ENCODE data around the gene UQCRC1.

The UQCRC1 gene

GRCh38 chr3:48607519-48607918, 1.9 kb downstream of the UQCRC1 start:
- no peak overlapping the region for H3K4me3 ChIP-seq (ENCODE audit: low read depth, low read length)
- TF ChIP-seq MAX (IDR thresholded peaks at IDR 0.05; ENCODE audit: low read depth, low read length) (no peak), MYC (IDR thresholded peaks at IDR 0.05; ENCODE audit: low read depth, low read length) (no peak), POLR2A (IDR thresholded peaks at IDR 0.05; ENCODE audit: extremely low read depth, insufficient read length) (no peak), CTCF (IDR thresholded peaks at IDR 0.05; ENCODE audit: low read depth, low read length) (no peak)
- peak; percentile 19 for DNase-seq (ENCODE audit: low read depth)

- no peak for DNase-seq (ENCODE audit: low read depth)
- no peak for TF ChIP-seq POLR2A (IDR thresholded peaks at IDR 0.05; ENCODE audit: extremely low read depth, insufficient read length)
- TF ChIP-seq CTCF (IDR thresholded peaks at IDR 0.05; ENCODE audit: low read depth, low read length): no peak
- no peak for TF ChIP-seq MAX (IDR thresholded peaks at IDR 0.05; ENCODE audit: low read depth, low read length)
- TF ChIP-seq MYC (IDR thresholded peaks at IDR 0.05; ENCODE audit: low read depth, low read length): no peak
- no peak overlapping the region for H3K4me3 ChIP-seq (ENCODE audit: low read depth, low read length)
Measured at GRCh38 chr3:48601622-48601994, 7.8 kb downstream of the UQCRC1 start.

- no peak for DNase-seq (ENCODE audit: low read depth)
- no peak overlapping the region for H3K4me3 ChIP-seq (ENCODE audit: low read depth, low read length)
- TF ChIP-seq POLR2A (IDR thresholded peaks at IDR 0.05; ENCODE audit: extremely low read depth, insufficient read length): no peak
- no peak for TF ChIP-seq MYC (IDR thresholded peaks at IDR 0.05; ENCODE audit: low read depth, low read length)
- no peak for TF ChIP-seq MAX (IDR thresholded peaks at IDR 0.05; ENCODE audit: low read depth, low read length)
- TF ChIP-seq CTCF (IDR thresholded peaks at IDR 0.05; ENCODE audit: low read depth, low read length): no peak
Measured at GRCh38 chr3:48600711-48601621, 8.5 kb downstream of the UQCRC1 start.

GRCh38 chr3:48599509-48600285, 9.7 kb downstream of the UQCRC1 start:
- TF ChIP-seq POLR2A (IDR thresholded peaks at IDR 0.05; ENCODE audit: extremely low read depth, insufficient read length) (no peak), CTCF (IDR thresholded peaks at IDR 0.05; ENCODE audit: low read depth, low read length) (no peak), MAX (IDR thresholded peaks at IDR 0.05; ENCODE audit: low read depth, low read length) (no peak), MYC (IDR thresholded peaks at IDR 0.05; ENCODE audit: low read depth, low read length) (no peak)
- H3K4me3 ChIP-seq (ENCODE audit: low read depth, low read length): no peak overlapping the region
- no peak for DNase-seq (ENCODE audit: low read depth)

GRCh38 chr3:48599077-48599501, 10.4 kb downstream of the UQCRC1 start:
- TF ChIP-seq CTCF (IDR thresholded peaks at IDR 0.05; ENCODE audit: low read depth, low read length): no peak
- TF ChIP-seq MAX (IDR thresholded peaks at IDR 0.05; ENCODE audit: low read depth, low read length): no peak
- no peak for TF ChIP-seq MYC (IDR thresholded peaks at IDR 0.05; ENCODE audit: low read depth, low read length)
- no peak for TF ChIP-seq POLR2A (IDR thresholded peaks at IDR 0.05; ENCODE audit: extremely low read depth, insufficient read length)
- H3K4me3 ChIP-seq (ENCODE audit: low read depth, low read length): no peak overlapping the region
- no peak for DNase-seq (ENCODE audit: low read depth)

Data from NB4 (cell line).